Uterus (tissue), 4 donors: ENCODE results near the gene EFCAB7. TPM values are rescaled to one million over a fixed set of nuclear protein-coding genes. Genes with fewer than 3 reads are reported as not detected.

Experiments used
- DNase-seq, 2 donors: peaks; one replicate each; pipeline ENCODE4 v3.0.0-alpha.2; 2019 to 2020
- H3K27ac ChIP-seq, 2 donors: fragments of 200-600 bp; sonication (generic); 1 replicate in 1 of 2; 2 replicates in 1 of 2; pipeline ENCODE4 v1.5.1; 2016 to 2018
- H3K27me3 ChIP-seq, 2 donors: fragments of 200-600 bp; sonication (generic); one replicate each; pipeline ENCODE4 v1.5.1; 2018 to 2019; ENCODE audit warnings: control low read depth in 1 of 2
- H3K36me3 ChIP-seq, 2 donors: fragments of 200-600 bp; sonication (generic); one replicate each; pipeline ENCODE4 v1.5.1; 2019; ENCODE audit warnings: control low read depth in 1 of 2
- H3K4me1 ChIP-seq, 2 donors: fragments of 200-600 bp; sonication (generic); one replicate each; pipeline ENCODE4 v1.5.1; 2018 to 2019; ENCODE audit warnings: control low read depth in 1 of 2
- H3K4me3 ChIP-seq, 2 donors: fragments of 200-600 bp; sonication (generic); 1 replicate in 1 of 2; 2 replicates in 1 of 2; pipeline ENCODE4 v1.5.1; 2018 to 2019; ENCODE audit warnings: mild to moderate bottlenecking in 1 of 2
- H3K9me3 ChIP-seq, 2 donors: fragments of 200-600 bp; sonication (generic); one replicate each; pipeline ENCODE4 v1.5.1; 2019; ENCODE audit warnings: control low read depth in 1 of 2
- POLR2A ChIP-seq, 2 donors: fragments of 450-650 bp; IDR thresholded peaks; one replicate each; pipeline ENCODE4 v1.6.1; 2016; ENCODE audit warnings: antibody characterized with exemption in 2 of 2, mild to moderate bottlenecking in 1 of 2, moderate library complexity in 1 of 2
- intact Hi-C: fragments of 100-400 bp; cut with DNase I; formaldehyde crosslinking; loops from one replicate; pipeline ENCODE4 v1.15.1; 2023; ENCODE audit warnings: low total_unique reads
- total RNA-seq, 4 donors: library from RNA; depleted of rRNA in 3 of 4; stranded (reverse); fragments of >200 nt in 3 of 4; gene quantifications; one replicate each; pipeline versions ENCODE4 v1.1.0 to v1.2.4, GENCODE V29; 2014 to 2023
- TF ChIP-seq, protein P1 (sequence below), 4 experiments: fragments of 200-600 bp in 2 of 4; fragments of 450-650 bp in 2 of 4; sonication (generic) in 2 of 4; IDR thresholded peaks; one replicate each; pipeline ENCODE4 v1.5.1; 2016 to 2019; ENCODE audit warnings: antibody characterized with exemption in 4 of 4, mild to moderate bottlenecking in 2 of 4, moderate library complexity in 1 of 4
- donor health status: DM: yes; HTN: yes; CAD: no.

The EFCAB7 gene
- total RNA-seq, 4 donors from 2014 or later, result 2.8 to 29.9 (median 10.0) TPM

DNA sequence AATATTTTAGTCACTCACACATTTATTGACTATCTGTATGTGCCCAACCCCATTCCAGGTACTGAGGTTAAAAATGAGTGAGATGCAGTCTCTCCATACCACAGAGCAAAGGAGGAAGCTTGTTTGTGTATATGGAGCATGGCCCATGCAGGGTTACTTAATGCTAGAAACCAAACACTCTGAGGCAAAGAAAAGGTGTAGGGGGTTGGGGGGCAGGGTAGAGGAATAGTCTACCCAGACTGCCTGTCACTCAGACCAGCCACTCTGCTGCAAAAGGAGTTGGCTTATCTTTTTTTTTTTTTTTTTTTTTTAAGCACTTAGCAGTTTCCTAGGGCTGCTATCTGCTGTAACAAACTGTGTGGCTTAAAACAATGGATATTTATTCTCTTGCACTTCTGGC, 89.6 kb downstream of the EFCAB7 start:
- intact Hi-C loops, result no loop called here
- H3K9me3 ChIP-seq, result no peaks in the 10 kb centered on the region
- TF ChIP-seq, protein P1, sequence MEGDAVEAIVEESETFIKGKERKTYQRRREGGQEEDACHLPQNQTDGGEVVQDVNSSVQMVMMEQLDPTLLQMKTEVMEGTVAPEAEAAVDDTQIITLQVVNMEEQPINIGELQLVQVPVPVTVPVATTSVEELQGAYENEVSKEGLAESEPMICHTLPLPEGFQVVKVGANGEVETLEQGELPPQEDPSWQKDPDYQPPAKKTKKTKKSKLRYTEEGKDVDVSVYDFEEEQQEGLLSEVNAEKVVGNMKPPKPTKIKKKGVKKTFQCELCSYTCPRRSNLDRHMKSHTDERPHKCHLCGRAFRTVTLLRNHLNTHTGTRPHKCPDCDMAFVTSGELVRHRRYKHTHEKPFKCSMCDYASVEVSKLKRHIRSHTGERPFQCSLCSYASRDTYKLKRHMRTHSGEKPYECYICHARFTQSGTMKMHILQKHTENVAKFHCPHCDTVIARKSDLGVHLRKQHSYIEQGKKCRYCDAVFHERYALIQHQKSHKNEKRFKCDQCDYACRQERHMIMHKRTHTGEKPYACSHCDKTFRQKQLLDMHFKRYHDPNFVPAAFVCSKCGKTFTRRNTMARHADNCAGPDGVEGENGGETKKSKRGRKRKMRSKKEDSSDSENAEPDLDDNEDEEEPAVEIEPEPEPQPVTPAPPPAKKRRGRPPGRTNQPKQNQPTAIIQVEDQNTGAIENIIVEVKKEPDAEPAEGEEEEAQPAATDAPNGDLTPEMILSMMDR (IDR thresholded peaks at IDR 0.05), result no peak
- no peak for TF ChIP-seq POLR2A (IDR thresholded peaks at IDR 0.05)
- no peak for DNase-seq
- no peak overlapping the region for H3K27ac ChIP-seq
- no peaks in the 10 kb centered on the region for H3K36me3 ChIP-seq
- peaks cover 0 to 4% of the 10 kb centered on the region in 2 donors for H3K4me1 ChIP-seq
- H3K27me3 ChIP-seq, result no peaks in the 10 kb centered on the region
- no peak overlapping the region for H3K4me3 ChIP-seq

DNA sequence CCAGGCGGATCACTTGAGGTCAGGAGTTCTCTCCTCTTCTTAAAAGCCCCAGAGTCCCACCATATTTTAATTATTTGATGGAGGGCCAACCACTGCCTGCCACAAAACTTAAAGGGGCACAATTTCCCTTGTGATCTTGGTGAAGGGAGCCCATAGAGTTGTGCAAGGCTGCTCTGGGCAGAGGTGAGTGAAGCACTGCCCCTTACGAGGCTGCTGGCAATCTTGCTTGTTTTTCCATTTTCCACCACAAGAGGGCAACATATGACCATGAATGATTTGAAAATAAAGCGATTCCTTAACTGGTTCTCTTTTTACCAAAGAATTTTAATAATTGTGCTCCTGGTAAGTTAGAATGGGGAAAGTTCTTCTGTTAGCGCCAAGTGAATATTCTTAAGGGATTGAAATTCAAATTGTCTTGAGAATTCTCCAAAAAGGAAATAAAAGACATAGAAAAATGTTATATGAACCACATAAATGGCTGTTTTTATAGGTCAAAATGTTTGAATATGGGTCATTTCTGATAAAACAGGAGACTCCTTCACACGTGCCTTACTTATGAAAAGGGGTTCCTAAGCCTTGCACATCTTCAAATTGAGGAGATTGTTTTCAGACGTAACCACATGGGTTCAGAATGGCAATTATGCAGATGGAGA, 92.6 kb downstream of the EFCAB7 start:
- Histone ChIP-seq H3K4me1 (peaks cover 0 to 4% of the 10 kb centered on the region in 2 donors), H3K27me3 (no peaks in the 10 kb centered on the region), H3K27ac (no peak overlapping the region), H3K4me3 (no peak overlapping the region), H3K36me3 (no peaks in the 10 kb centered on the region), H3K9me3 (no peaks in the 10 kb centered on the region)
- TF ChIP-seq, protein P1 (IDR thresholded peaks at IDR 0.05), result peak; percentile 75 to 83 (median 80)
- no peak for TF ChIP-seq POLR2A (IDR thresholded peaks at IDR 0.05)
- DNase-seq, result peak; percentile 45 to 67
- intact Hi-C loops, result loop anchor here (5.0 kb wide), 2 partner anchors 616 to 631 kb away; no protein-coding TSS in a partner anchor

DNA sequence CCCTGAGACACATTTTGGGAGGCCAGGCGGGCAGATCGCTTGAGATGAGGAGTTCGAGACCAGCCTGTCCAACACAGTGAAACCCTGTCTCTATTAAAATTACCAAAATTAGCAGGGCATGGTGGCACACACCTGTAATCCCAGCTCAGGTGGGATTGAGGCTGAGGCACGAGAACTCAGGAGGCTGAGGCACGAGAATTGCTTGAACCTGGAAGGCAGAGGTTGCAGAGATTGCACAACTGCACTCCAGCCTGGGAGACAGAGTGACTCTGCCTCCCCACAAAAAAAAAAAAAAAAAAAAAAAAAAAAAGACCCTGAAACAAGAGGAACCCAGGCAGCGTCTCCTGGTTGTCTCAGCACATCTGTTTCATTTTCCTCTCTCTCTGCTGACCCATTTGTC, 94.1 kb downstream of the EFCAB7 start:
- no peak for TF ChIP-seq POLR2A (IDR thresholded peaks at IDR 0.05)
- TF ChIP-seq, protein P1 (IDR thresholded peaks at IDR 0.05), result no peak

DNA sequence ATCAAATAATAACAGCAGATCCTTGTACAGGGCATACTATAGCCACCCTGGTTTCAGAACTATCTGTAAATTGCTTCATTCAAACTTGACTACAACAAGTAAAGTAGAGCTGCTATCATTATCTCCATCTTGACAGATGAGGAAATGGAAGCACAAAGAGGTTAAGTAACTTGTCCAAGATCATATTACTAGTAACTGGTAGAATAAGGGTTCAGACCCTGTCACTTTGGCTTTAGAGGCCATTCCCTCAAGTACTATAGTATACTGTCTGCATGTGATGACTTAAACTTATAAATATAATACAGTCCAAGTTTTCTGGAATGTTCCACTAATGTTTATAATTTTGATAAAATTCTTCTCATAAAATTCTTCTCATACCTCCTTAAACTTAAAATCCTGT, 94.7 kb downstream of the EFCAB7 start:
- Histone ChIP-seq H3K9me3 (no peaks in the 10 kb centered on the region), H3K4me1 (peaks cover 0 to 4% of the 10 kb centered on the region in 2 donors), H3K36me3 (no peaks in the 10 kb centered on the region), H3K4me3 (no peak overlapping the region), H3K27me3 (no peaks in the 10 kb centered on the region), H3K27ac (no peak overlapping the region)
- TF ChIP-seq POLR2A (IDR thresholded peaks at IDR 0.05), result no peak
- TF ChIP-seq, protein P1 (IDR thresholded peaks at IDR 0.05), result no peak
- intact Hi-C loops, result loop anchor here (5.0 kb wide), 2 partner anchors 614 to 629 kb away; no protein-coding TSS in a partner anchor
- DNase-seq, result no peak

More for the DNA sequence above, 94.1 kb downstream of the EFCAB7 start:
- Histone ChIP-seq H3K36me3 (no peaks in the 10 kb centered on the region), H3K27ac (no peak overlapping the region), H3K4me1 (peaks cover 0 to 4% of the 10 kb centered on the region in 2 donors), H3K27me3 (no peaks in the 10 kb centered on the region), H3K4me3 (no peak overlapping the region), H3K9me3 (no peaks in the 10 kb centered on the region)
- DNase-seq, result no peak
- intact Hi-C loops, result loop anchor here (5.0 kb wide), 2 partner anchors 615 to 630 kb away; no protein-coding TSS in a partner anchor

DNA sequence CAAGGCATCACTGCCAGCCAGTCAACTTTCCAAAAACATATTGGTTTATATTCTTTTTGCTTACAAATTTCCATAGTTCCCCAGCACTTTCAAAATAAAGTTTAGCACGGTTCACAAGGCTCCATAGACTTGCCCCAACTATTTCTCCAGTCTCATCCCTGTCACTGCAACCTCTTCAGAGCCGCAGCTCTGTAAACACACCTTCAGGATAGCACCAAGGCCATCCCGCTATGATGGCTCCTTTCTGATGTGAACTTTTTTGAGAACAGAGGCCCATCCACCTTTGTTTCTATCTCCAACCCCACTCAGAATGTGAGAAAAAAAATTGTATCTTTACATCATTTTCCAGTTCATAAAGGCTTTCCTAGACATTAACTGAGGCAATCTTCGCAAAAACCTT, 96.2 kb downstream of the EFCAB7 start:
- H3K4me1 ChIP-seq, result peaks cover 0 to 4% of the 10 kb centered on the region in 2 donors
- no peak overlapping the region for H3K4me3 ChIP-seq
- no peak for DNase-seq
- H3K27me3 ChIP-seq, result no peaks in the 10 kb centered on the region
- TF ChIP-seq, protein P1 (IDR thresholded peaks at IDR 0.05), result no peak
- no peak for TF ChIP-seq POLR2A (IDR thresholded peaks at IDR 0.05)
- H3K9me3 ChIP-seq, result no peaks in the 10 kb centered on the region
- no peak overlapping the region for H3K27ac ChIP-seq
- intact Hi-C loops, result loop anchor here (5.0 kb wide), 2 partner anchors 613 to 628 kb away; no protein-coding TSS in a partner anchor
- H3K36me3 ChIP-seq, result no peaks in the 10 kb centered on the region
